CD4-positive, alpha-beta T cell treated with Interleukin-12 subunit alpha and Interleukin-12 subunit beta, for 1 hour (primary cell): ENCODE data around the gene HYDIN.

ENCODE experiments used
- DNase-seq: peaks from one replicate; pipeline ENCODE4 v3.0.0-alpha.2; 2020

HYDIN gene

DNA sequence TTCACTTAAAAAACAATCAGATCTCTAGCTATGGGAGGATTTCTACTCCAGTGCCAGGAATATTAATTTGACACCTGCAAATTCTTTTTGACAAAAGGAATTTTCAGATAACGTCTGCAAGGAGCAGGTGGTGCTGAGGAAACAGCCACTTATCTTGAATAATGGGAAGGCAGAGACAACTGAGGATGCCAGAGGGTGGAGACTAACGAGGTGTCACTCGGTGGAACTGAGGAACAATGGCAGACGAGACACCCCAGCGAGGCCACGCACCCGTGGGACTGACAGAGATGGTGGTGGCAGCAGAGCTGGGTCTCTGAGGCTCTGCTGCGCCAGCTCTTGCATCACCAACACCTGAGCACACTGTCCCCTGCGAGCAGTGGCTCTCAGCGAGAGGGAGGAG is 471.7 kb downstream of the HYDIN start:
- no peak for DNase-seq
